Activated CD8-positive, alpha-beta T cell treated with anti-CD3 and anti-CD28 coated beads for 36 hours (primary cell): ENCODE results near the gene C17orf113. TPM values are rescaled to one million over a fixed set of nuclear protein-coding genes. Genes with fewer than 3 reads are reported as not detected.

Experiments
- ATAC-seq: fragments of 200-7000 bp; cut with Tn5 transposase; one replicate; pipeline ENCODE4 v1.10.0; 2021; ENCODE audit warnings: mild to moderate bottlenecking, moderate library complexity
- CTCF ChIA-PET: fragments of 350-600 bp; sonication (Branson Sonifier 250); formaldehyde crosslinking; loops from one replicate; lab custom pipeline; 2021; ENCODE audit warnings: antibody characterized with exemption; lab: Charles Lee
- POLR2A ChIA-PET: fragments of 350-600 bp; sonication (Branson Sonifier 250); formaldehyde crosslinking; loops from one replicate; lab custom pipeline; 2021; ENCODE audit warnings: antibody characterized with exemption; lab: Charles Lee
- DNase-seq: peaks from one replicate; pipeline ENCODE4 v3.0.0-alpha.2; 2020
- H3K27ac Mint-ChIP-seq: one replicate; pipeline ENCODE4 v1.8.0; 2021; ENCODE audit warnings: mild to moderate bottlenecking, mixed read lengths
- H3K27me3 Mint-ChIP-seq: one replicate; pipeline ENCODE4 v1.8.0; 2021; ENCODE audit warnings: mixed read lengths
- H3K36me3 Mint-ChIP-seq: one replicate; pipeline ENCODE4 v1.8.0; 2021; ENCODE audit warnings: low read depth, mixed read lengths
- H3K4me1 Mint-ChIP-seq: one replicate; pipeline ENCODE4 v1.8.0; 2021; ENCODE audit warnings: low read depth, mixed read lengths
- H3K4me3 Mint-ChIP-seq: one replicate; pipeline ENCODE4 v1.8.0; 2021; ENCODE audit warnings: mild to moderate bottlenecking, moderate library complexity, mixed read lengths
- H3K9me3 Mint-ChIP-seq: one replicate; pipeline ENCODE4 v1.8.0; 2021; ENCODE audit warnings: mixed read lengths
- intact Hi-C: fragments of 100-400 bp; cut with micrococcal nuclease; formaldehyde crosslinking; loops from one replicate; pipeline ENCODE4 v1.10.0; 2022
- total RNA-seq, 2 experiments: library from RNA; stranded (reverse); gene quantifications; one replicate each; pipeline ENCODE4 v1.2.3, GENCODE V29; 2021
- TF ChIP-seq, protein P1 (sequence below): fragments of 200-600 bp; IDR thresholded peaks from one replicate; pipeline ENCODE4 v1.8.0; 2022; ENCODE audit warnings: antibody characterized with exemption, mild to moderate bottlenecking

The C17orf113 gene
- total RNA-seq, 2 experiments from 2014 or later = 0.72 to 0.77 TPM

DNA sequence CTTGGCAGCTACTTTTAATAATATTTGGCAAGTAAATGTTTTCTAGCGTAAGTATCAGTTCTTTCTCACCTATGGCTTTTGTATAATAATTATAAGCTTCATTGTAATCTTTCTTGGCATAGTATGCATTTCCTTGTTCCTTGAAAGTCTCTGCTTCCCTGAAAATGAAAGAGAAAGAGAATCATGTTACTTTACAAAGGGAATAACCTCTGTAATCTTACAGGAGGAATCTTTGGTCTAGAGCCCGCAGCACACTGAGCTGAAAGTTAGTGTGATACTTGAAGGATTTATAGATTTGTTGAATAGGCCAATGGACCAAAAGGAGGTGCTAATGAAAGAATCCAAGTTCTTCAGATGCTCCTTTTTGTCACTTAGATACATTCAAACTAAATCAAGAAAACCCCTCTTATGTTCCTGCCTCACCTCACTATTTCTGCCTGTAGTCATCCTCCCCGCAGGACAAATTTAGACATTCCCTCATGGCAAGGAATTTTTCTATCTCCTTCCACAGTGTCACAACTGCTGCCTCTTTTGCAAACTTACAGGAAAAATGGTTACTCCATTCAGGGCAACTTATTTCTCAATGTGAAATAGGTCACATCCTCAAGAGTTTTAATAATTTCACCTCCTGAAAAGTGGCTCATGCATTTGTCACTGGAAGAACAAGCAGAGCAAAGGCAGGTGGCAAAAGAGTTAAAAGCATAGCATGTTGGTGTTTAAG, 49.8 kb downstream of the C17orf113 start:
- DNase-seq (no peak), ATAC-seq (no peak)
- CTCF ChIA-PET = interaction anchor here (1.2 kb wide), 1 partner anchor 38 kb away, joined by 4 read pairs; no protein-coding TSS in a partner anchor
- no peaks in the 10 kb centered on the region for H3K27me3 Mint-ChIP-seq
- peaks cover 29% of the 10 kb centered on the region for H3K36me3 Mint-ChIP-seq
- intact Hi-C loops = no loop called here
- H3K4me1 Mint-ChIP-seq = peaks cover 38% of the 10 kb centered on the region
- no peak overlapping the region for H3K4me3 Mint-ChIP-seq
- H3K9me3 Mint-ChIP-seq = no peaks in the 10 kb centered on the region
- POLR2A ChIA-PET = no interaction called here
- TF ChIP-seq, protein P1, sequence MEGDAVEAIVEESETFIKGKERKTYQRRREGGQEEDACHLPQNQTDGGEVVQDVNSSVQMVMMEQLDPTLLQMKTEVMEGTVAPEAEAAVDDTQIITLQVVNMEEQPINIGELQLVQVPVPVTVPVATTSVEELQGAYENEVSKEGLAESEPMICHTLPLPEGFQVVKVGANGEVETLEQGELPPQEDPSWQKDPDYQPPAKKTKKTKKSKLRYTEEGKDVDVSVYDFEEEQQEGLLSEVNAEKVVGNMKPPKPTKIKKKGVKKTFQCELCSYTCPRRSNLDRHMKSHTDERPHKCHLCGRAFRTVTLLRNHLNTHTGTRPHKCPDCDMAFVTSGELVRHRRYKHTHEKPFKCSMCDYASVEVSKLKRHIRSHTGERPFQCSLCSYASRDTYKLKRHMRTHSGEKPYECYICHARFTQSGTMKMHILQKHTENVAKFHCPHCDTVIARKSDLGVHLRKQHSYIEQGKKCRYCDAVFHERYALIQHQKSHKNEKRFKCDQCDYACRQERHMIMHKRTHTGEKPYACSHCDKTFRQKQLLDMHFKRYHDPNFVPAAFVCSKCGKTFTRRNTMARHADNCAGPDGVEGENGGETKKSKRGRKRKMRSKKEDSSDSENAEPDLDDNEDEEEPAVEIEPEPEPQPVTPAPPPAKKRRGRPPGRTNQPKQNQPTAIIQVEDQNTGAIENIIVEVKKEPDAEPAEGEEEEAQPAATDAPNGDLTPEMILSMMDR = no peak
- H3K27ac Mint-ChIP-seq = peak overlapping the region; percentile 4

DNA sequence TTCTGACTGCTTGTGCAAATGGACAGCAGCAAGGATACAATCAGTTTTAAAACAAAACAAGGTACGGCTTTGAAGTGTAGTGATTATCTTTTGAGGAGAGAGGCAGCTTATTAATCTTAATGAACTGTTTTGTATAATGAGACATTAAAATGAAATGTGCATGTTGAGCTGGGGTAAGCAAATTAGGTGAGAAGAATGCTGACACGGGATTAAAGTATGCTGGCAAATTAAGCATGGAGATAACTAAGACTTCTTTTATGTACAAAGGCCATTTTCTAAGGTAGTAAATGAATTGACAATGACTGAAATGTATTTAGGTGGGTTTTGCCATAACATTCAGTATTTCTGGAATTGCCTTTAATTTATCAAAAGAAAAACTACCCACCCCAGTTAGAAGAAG, 51.9 kb downstream of the C17orf113 start:
- Mint-ChIP-seq H3K27ac (no peak overlapping the region), H3K4me3 (no peak overlapping the region), H3K27me3 (no peaks in the 10 kb centered on the region), H3K4me1 (peaks cover 22% of the 10 kb centered on the region), H3K36me3 (peaks cover 34% of the 10 kb centered on the region), H3K9me3 (no peaks in the 10 kb centered on the region)
- DNase-seq (no peak), ATAC-seq (no peak)
- POLR2A ChIA-PET = interaction anchor here (0.9 kb wide), 1 partner anchor 8 kb away, joined by 3 read pairs; no protein-coding TSS in a partner anchor
- TF ChIP-seq, protein P1 = no peak
- CTCF ChIA-PET = interaction anchor here (1.5 kb wide), 1 partner anchor 32 kb away, joined by 4 read pairs; the partner anchor contains the start of gene CNP
- intact Hi-C loops = no loop called here

DNA sequence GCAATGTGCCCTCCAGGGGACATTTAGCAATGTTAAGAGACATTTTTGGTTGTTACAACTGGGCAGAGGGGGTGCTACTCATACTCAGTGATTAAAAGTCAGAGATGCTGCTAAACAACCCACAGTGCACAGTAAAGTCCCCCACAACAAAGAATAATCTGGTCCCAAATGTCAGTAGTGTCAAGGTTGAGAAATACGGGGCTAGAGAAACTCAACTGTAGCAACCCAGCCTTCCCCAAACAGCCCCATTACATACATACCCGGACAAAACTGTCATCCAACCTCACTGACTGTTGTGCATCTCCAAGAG, 53.6 kb downstream of the C17orf113 start:
- peak overlapping the region; percentile 82 for H3K27ac Mint-ChIP-seq
- H3K27me3 Mint-ChIP-seq = no peaks in the 10 kb centered on the region
- peaks cover 12% of the 10 kb centered on the region for H3K4me1 Mint-ChIP-seq
- H3K4me3 Mint-ChIP-seq = no peak overlapping the region
- DNase-seq (no peak), ATAC-seq (no peak)
- peaks cover 32% of the 10 kb centered on the region for H3K36me3 Mint-ChIP-seq
- TF ChIP-seq, protein P1 = no peak
- CTCF ChIA-PET = interaction anchor here (1.3 kb wide), 1 partner anchor 23 kb away, joined by 3 read pairs; the partner anchor contains the start of gene NKIRAS2
- POLR2A ChIA-PET = interaction anchor here (0.9 to 1.4 kb wide), 2 partner anchors 9 to 305 kb away, joined by 3 to 4 read pairs; no protein-coding TSS in a partner anchor
- H3K9me3 Mint-ChIP-seq = no peaks in the 10 kb centered on the region
- intact Hi-C loops = no loop called here

DNA sequence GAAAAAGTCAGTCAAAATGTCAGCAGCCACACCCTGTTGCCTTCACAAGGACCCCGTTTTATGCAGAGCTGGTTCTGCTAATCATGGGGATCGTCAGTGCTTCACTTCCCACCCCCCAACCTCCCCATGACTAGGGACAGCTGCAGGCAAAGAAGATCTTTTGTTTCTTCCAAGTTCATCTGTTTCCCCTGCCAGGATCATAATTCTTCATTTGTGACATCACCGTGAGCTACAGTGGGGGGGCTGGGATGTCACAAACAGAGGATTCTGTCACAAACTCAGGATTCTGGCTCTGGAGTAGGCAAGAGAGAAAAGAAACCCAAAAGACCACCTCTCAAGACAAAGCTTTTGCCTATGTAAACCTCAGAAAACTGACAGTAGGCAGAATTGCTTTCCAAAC, 57.8 kb downstream of the C17orf113 start:
- H3K9me3 Mint-ChIP-seq = no peaks in the 10 kb centered on the region
- H3K4me3 Mint-ChIP-seq = no peak overlapping the region
- ATAC-seq (no peak), DNase-seq (no peak)
- no peaks in the 10 kb centered on the region for H3K27me3 Mint-ChIP-seq
- TF ChIP-seq, protein P1 = no peak
- H3K27ac Mint-ChIP-seq = no peak overlapping the region
- H3K4me1 Mint-ChIP-seq = peaks cover 21% of the 10 kb centered on the region
- intact Hi-C loops = no loop called here
- ChIA-PET POLR2A (interaction anchor here (1.0 kb wide), 1 partner anchor 10 kb away, joined by 3 read pairs; no protein-coding TSS in a partner anchor), CTCF (interaction anchor here (0.8 to 0.9 kb wide), 2 partner anchors 24 to 28 kb away, joined by 3 read pairs; partner anchors contain the start of gene NKIRAS2)
- peaks cover 56% of the 10 kb centered on the region for H3K36me3 Mint-ChIP-seq
